Measurements from ENCODE around the gene DAP. TPM values are rescaled to one million over a fixed set of nuclear protein-coding genes. Genes with fewer than 3 reads are reported as not detected.
A peak's percentile ranks its signal among the peaks of the same experiment; 100 is the strongest.
"Not testable (repeated sequence)": the region's sequence is repeated elsewhere in the genome, so short reads cannot be mapped to it uniquely, and the experiment has no call there.

The DAP gene
- total RNA-seq, 2 experiments from 2014 or later = 61.0 to 61.2 TPM

DNA sequence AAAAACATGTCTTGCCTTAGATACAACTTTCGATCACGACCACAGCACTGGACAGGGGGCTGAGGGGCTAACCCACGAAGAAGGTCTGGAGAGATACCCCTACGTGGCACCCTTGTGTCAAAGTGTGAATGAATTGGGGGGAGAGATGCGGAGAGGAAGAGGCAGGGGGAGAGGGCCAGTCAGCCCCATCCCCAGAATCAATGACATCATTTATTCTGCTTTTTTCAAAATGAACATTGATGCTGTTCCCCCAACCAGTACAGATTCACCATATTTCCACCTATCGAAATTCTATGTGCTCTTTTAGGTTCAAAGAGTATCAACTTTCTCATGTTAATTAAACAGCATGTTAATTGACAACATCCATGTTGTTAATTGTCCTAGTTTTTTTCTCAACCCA, 32.4 kb downstream of the DAP start:
- H3K27me3 Mint-ChIP-seq (ENCODE audit: low read depth) = no peaks in the 10 kb centered on the region
- ChIA-PET CTCF (no interaction called here), POLR2A (no interaction called here)
- H3K27ac Mint-ChIP-seq = no peak overlapping the region
- DNase-seq (no peak), ATAC-seq (no peak)
- no peak overlapping the region for H3K4me3 Mint-ChIP-seq
- no peaks in the 10 kb centered on the region for H3K9me3 Mint-ChIP-seq (ENCODE audit: insufficient read depth)
- peaks cover 10% of the 10 kb centered on the region for H3K4me1 Mint-ChIP-seq (ENCODE audit: low read depth)
- peaks cover 16% of the 10 kb centered on the region for H3K36me3 Mint-ChIP-seq (ENCODE audit: low read depth)

DNA sequence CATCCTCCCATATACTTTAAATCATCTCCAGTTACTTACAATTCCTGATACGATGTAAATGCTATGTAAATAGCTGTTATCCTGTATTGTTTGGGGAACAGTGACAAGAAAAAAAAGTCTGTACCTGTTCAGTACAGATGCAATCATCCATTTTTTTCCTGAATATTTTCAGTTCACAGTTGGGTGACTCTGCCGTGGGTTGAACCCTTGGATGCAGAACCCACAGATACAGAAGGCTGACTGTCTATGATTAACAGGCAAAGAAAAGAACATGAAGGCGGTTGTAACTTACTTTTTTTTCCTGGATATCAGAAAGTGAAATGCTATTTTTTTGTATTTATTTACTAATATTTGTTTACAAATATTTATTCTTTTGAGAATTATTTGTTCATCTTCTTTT, 33.2 kb downstream of the DAP start:
- H3K27ac Mint-ChIP-seq = no peak overlapping the region
- ATAC-seq = no peak
- POLR2A ChIA-PET = no interaction called here
- no peaks in the 10 kb centered on the region for H3K27me3 Mint-ChIP-seq (ENCODE audit: low read depth)
- no peak for DNase-seq
- H3K9me3 Mint-ChIP-seq (ENCODE audit: insufficient read depth) = no peaks in the 10 kb centered on the region
- peaks cover 11% of the 10 kb centered on the region for H3K36me3 Mint-ChIP-seq (ENCODE audit: low read depth)
- no peak overlapping the region for H3K4me3 Mint-ChIP-seq
- CTCF ChIA-PET = no interaction called here
- H3K4me1 Mint-ChIP-seq (ENCODE audit: low read depth) = peaks cover 10% of the 10 kb centered on the region

DNA sequence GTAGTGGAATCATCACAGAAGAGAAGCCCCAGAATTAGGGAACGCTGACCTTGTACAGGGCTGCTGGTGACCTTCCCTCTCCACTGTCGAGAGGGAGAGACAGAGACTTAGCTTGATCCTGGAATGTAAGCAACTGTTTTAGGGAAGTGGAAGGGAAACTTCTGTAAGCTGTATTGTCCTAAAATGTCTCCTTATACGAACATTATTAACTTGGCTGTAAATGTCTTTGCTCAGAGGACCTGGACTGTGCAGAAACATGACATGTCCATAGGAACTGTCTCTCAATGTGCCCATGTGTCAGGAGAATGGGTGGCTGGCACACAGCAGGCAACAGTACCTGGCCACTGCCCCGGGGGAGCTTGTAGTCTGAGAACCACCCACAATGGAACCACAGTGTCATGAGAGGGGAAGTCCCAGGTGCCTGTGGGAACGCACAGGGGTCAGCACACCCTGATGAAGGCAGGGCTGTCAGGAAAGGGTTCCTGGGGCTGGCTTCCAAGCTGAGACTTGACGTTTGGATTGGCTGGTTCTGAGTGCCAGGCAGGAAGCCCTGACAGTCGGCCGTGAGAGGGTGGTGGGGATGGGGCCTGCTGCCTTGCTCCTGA, 34.0 kb downstream of the DAP start:
- Mint-ChIP-seq H3K27me3 (ENCODE audit: low read depth) (no peaks in the 10 kb centered on the region), H3K4me3 (no peak overlapping the region), H3K9me3 (ENCODE audit: insufficient read depth) (no peaks in the 10 kb centered on the region), H3K4me1 (ENCODE audit: low read depth) (peaks cover 10% of the 10 kb centered on the region), H3K27ac (peak overlapping the region; percentile 1), H3K36me3 (ENCODE audit: low read depth) (peaks cover 9% of the 10 kb centered on the region)
- DNase-seq = no peak
- peak; percentile 30 for ATAC-seq
- ChIA-PET CTCF (no interaction called here), POLR2A (no interaction called here)

DNA sequence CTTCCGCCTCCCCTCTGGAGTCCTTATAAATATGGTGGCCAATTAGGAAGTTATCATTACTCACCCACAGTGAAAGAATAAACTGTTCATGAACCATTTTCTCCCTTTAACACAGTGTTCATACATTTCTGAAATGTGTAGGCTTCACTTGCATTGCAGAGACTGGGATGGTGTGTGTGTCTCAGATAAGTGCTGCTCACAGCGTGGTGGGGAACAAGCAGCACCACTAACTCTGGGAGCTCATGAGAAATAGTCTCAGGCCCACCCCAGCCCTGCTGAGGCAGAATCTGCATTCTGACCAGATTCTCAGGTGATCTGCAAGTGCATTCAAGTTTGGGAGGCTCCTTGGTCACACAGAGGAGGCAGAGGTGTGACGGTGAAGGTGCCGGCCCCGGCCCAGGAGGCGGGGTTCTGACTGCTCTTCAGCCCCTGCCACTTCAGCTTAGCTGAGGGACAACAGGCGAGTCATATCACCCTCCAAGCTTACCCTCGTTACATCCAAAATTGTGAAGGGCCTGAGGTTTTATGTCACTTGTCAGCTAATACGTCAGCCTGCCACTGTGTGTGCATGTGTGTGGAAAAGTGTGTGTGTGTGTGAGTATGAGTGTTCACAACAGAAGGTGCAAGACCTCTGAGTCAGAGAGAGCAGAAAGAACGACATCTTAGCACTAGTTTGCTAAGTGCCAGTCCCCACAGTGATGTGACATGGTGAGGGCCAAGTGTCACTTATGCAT, 34.7 kb downstream of the DAP start:
- POLR2A ChIA-PET = no interaction called here
- ATAC-seq = no peak
- Mint-ChIP-seq H3K27me3 (ENCODE audit: low read depth) (no peaks in the 10 kb centered on the region), H3K27ac (peak overlapping the region; percentile 1), H3K4me1 (ENCODE audit: low read depth) (peaks cover 10% of the 10 kb centered on the region), H3K36me3 (ENCODE audit: low read depth) (peaks cover 12% of the 10 kb centered on the region), H3K9me3 (ENCODE audit: insufficient read depth) (no peaks in the 10 kb centered on the region), H3K4me3 (no peak overlapping the region)
- no peak for DNase-seq
- CTCF ChIA-PET = no interaction called here

DNA sequence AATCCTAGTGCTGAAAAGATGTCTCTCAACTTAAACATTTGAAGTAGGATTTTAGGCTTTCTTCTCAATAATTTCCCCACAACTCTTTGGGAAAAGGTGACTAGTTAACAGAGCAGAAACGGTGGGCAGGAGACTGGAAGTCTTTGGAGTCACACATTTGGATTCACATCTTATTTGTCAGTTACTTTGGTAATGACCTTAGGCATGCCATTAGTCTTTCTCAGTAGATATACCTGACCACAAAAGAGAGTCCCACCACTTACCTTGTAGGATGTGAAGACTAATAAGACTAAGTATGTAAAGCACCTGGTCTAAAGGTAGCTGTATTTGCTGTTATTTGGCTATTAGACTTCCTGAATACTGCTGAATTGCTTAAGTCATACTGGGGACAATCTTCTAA, 35.4 kb downstream of the DAP start:
- Mint-ChIP-seq H3K4me3 (no peak overlapping the region), H3K4me1 (ENCODE audit: low read depth) (peaks cover 10% of the 10 kb centered on the region), H3K36me3 (ENCODE audit: low read depth) (peaks cover 18% of the 10 kb centered on the region), H3K27ac (no peak overlapping the region), H3K9me3 (ENCODE audit: insufficient read depth) (no peaks in the 10 kb centered on the region), H3K27me3 (ENCODE audit: low read depth) (no peaks in the 10 kb centered on the region)
- ChIA-PET CTCF (no interaction called here), POLR2A (interaction anchor here (1.1 kb wide), 1 partner anchor 35 kb away, joined by 3 read pairs; the partner anchor contains the start of gene DAP)
- no peak for ATAC-seq
- DNase-seq = no peak

DNA sequence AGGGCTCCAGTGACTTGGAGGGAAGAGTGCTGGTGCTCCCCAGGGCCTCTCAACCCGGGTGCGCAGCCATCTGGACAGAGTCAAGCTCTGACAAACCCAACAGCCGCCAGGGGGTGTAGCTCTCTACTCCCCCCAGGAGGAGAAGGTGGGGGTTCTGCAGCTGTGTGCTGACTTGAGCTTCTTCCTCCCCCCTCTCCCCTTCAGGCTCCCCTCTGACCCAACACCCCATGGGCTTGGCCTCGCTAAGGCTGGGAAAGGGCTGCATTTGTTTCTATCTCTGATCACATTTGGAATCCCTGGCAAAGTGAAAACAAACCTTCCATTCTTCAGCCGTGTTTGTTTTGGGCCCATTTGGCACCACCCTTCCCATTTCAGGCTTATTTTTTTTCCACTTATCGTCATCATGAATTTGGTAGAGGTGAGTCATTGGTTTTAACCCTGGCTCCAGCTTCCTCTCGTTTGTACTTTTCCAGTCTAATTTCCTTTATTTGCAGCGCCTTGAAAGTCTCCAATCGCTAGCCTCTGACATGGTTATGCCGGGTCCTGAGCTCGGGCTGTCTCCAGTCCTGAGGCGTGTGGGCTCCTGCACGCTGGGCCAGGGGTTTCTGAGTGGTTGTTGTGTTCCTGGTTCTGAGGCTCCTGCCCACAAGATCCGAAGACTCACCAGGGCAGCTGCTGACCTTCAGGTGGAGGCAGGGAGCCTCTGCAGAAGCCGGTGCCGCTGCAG, 36.1 kb downstream of the DAP start:
- Mint-ChIP-seq H3K9me3 (ENCODE audit: insufficient read depth) (no peaks in the 10 kb centered on the region), H3K27me3 (ENCODE audit: low read depth) (no peaks in the 10 kb centered on the region), H3K4me1 (ENCODE audit: low read depth) (peaks cover 10% of the 10 kb centered on the region), H3K27ac (no peak overlapping the region), H3K36me3 (ENCODE audit: low read depth) (peaks cover 24% of the 10 kb centered on the region), H3K4me3 (no peak overlapping the region)
- DNase-seq = no peak
- ATAC-seq = no peak
- ChIA-PET POLR2A (interaction anchor here (1.1 kb wide), 1 partner anchor 36 kb away, joined by 3 read pairs; the partner anchor contains the start of gene DAP), CTCF (no interaction called here)

- no peaks in the 10 kb centered on the region for H3K9me3 Mint-ChIP-seq (ENCODE audit: insufficient read depth)
- peaks cover 29% of the 10 kb centered on the region for H3K36me3 Mint-ChIP-seq (ENCODE audit: low read depth)
- H3K27me3 Mint-ChIP-seq (ENCODE audit: low read depth) = no peaks in the 10 kb centered on the region
- no peak for DNase-seq
- ATAC-seq = no peak
- H3K27ac Mint-ChIP-seq = no peak overlapping the region
- peaks cover 10% of the 10 kb centered on the region for H3K4me1 Mint-ChIP-seq (ENCODE audit: low read depth)
- no peak overlapping the region for H3K4me3 Mint-ChIP-seq
- ChIA-PET POLR2A (no interaction called here), CTCF (no interaction called here)
Measured at GRCh38 chr5:10723514-10723913, 37.5 kb downstream of the DAP start.

- CTCF ChIA-PET; POLR2A ChIA-PET; H3K4me1 Mint-ChIP-seq (ENCODE audit: low read depth); H3K9me3 Mint-ChIP-seq (ENCODE audit: insufficient read depth); H3K27ac Mint-ChIP-seq; ATAC-seq; H3K27me3 Mint-ChIP-seq (ENCODE audit: low read depth); DNase-seq; H3K4me3 Mint-ChIP-seq: not testable (repeated sequence)
- peaks cover 28% of the 10 kb centered on the region for H3K36me3 Mint-ChIP-seq (ENCODE audit: low read depth)
Measured at GRCh38 chr5:10720766-10721165, 40.3 kb downstream of the DAP start.

DNA sequence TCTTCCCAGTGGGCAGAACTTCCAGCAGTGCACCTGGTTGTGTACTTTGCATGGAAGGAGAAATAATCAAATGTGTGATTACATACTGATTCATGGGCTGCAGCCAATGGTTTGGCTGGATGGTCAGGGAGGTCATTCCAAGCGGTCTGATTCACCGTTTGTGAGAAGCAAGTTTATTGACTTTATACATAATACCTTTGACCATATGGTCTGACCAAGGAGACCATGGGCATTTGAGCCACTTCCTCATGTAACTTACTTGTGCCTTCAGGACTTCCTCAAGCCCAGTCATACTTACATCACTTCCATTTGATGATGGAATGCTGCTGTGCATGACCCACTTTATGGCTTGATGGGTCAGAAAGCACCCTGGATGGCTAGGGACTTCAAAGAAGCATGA, 41.1 kb downstream of the DAP start:
- no peaks in the 10 kb centered on the region for H3K4me1 Mint-ChIP-seq (ENCODE audit: low read depth)
- H3K4me3 Mint-ChIP-seq = no peak overlapping the region
- no peak for ATAC-seq
- H3K9me3 Mint-ChIP-seq (ENCODE audit: insufficient read depth) = no peaks in the 10 kb centered on the region
- CTCF ChIA-PET = no interaction called here
- POLR2A ChIA-PET = no interaction called here
- no peak for DNase-seq
- no peak overlapping the region for H3K27ac Mint-ChIP-seq
- no peaks in the 10 kb centered on the region for H3K27me3 Mint-ChIP-seq (ENCODE audit: low read depth)
- peaks cover 33% of the 10 kb centered on the region for H3K36me3 Mint-ChIP-seq (ENCODE audit: low read depth)

- CTCF ChIA-PET; H3K27ac Mint-ChIP-seq; H3K27me3 Mint-ChIP-seq (ENCODE audit: low read depth); H3K4me1 Mint-ChIP-seq (ENCODE audit: low read depth); H3K4me3 Mint-ChIP-seq; ATAC-seq; DNase-seq; POLR2A ChIA-PET; H3K9me3 Mint-ChIP-seq (ENCODE audit: insufficient read depth): not testable (repeated sequence)
- H3K36me3 Mint-ChIP-seq (ENCODE audit: low read depth) = peaks cover 39% of the 10 kb centered on the region
Measured at GRCh38 chr5:10718617-10719016, 42.4 kb downstream of the DAP start.

GRCh38 chr5:10716825-10717224, 44.2 kb downstream of the DAP start:
- H3K36me3 Mint-ChIP-seq (ENCODE audit: low read depth) = peaks cover 39% of the 10 kb centered on the region
- DNase-seq; POLR2A ChIA-PET; H3K4me3 Mint-ChIP-seq; H3K27me3 Mint-ChIP-seq (ENCODE audit: low read depth); ATAC-seq; H3K4me1 Mint-ChIP-seq (ENCODE audit: low read depth); H3K27ac Mint-ChIP-seq; H3K9me3 Mint-ChIP-seq (ENCODE audit: insufficient read depth); CTCF ChIA-PET: not testable (repeated sequence)

- DNase-seq (no peak), ATAC-seq (no peak)
- POLR2A ChIA-PET = no interaction called here
- Mint-ChIP-seq H3K27ac (no peak overlapping the region), H3K36me3 (ENCODE audit: low read depth) (peaks cover 34% of the 10 kb centered on the region), H3K27me3 (ENCODE audit: low read depth) (no peaks in the 10 kb centered on the region), H3K4me3 (no peak overlapping the region), H3K9me3 (ENCODE audit: insufficient read depth) (no peaks in the 10 kb centered on the region), H3K4me1 (ENCODE audit: low read depth) (peaks cover 2% of the 10 kb centered on the region)
- CTCF ChIA-PET = no interaction called here
Measured at GRCh38 chr5:10715605-10716290, 45.3 kb downstream of the DAP start.
